Panc1 (cell line): ENCODE results near the gene FMN2. TPM values are rescaled to one million over a fixed set of nuclear protein-coding genes. Genes with fewer than 3 reads are reported as not detected.

Experiments
- ATAC-seq: fragments of 200-7000 bp; cut with Tn5 transposase; 2 replicates; pipeline ENCODE4 v1.9.1; 2020; ENCODE audit warnings: mild to moderate bottlenecking, moderate library complexity
- BruUV-seq: library from RNA; stranded (reverse); fragments of 400-500 nt; replicated peaks from 2 replicates; lab custom pipeline; 2021; lab: Mats Ljungman, UMichigan
- CTCF ChIA-PET: fragments of 300-600 bp; sonication (Branson Sonifier 250); formaldehyde crosslinking; loops from one replicate; lab custom pipeline; 2022; ENCODE audit warnings: antibody characterized with exemption; lab: Charles Lee
- POLR2A ChIA-PET: fragments of 300-600 bp; sonication (Branson Sonifier 250); formaldehyde crosslinking; loops from one replicate; lab custom pipeline; 2022; ENCODE audit warnings: antibody characterized with exemption; lab: Charles Lee
- DNase-seq: peaks from one replicate; pipeline ENCODE4 v3.0.0-alpha.2; 2010; ENCODE audit warnings: low read depth, low spot score
- H3K27ac ChIP-seq: 2 replicates; pipeline ENCODE4 v1.5.1; 2011; ENCODE audit warnings: mild to moderate bottlenecking, low read length, inconsistent platforms
- H3K27me3 ChIP-seq: fragments of 200-500 bp; sonication (Bioruptor generic); 2 replicates; pipeline ENCODE4 v1.6.0; 2014; ENCODE audit warnings: low read length, inconsistent platforms; ENCODE audit not compliant: control insufficient read depth, insufficient read depth
- H3K36me3 ChIP-seq: fragments of 200-500 bp; sonication (Bioruptor generic); 2 replicates; pipeline ENCODE4 v1.5.1; 2014; ENCODE audit warnings: inconsistent platforms, mild to moderate bottlenecking, low read length, moderate library complexity; ENCODE audit not compliant: control insufficient read depth, insufficient read depth
- H3K4me1 ChIP-seq: 2 replicates; pipeline ENCODE4 v1.5.1; 2011; ENCODE audit warnings: inconsistent platforms, mild to moderate bottlenecking, low read length, moderate library complexity; ENCODE audit not compliant: control insufficient read depth, insufficient read depth
- H3K4me3 ChIP-seq, 2 experiments: 2 replicates each; pipeline ENCODE4 v1.5.1; 2011 to 2012; ENCODE audit warnings: low read depth in 2 of 2, low read length in 2 of 2, mild to moderate bottlenecking in 2 of 2, inconsistent platforms in 1 of 2, moderate library complexity in 1 of 2
- H3K9me3 ChIP-seq: fragments of 200-500 bp; sonication (Bioruptor generic); 2 replicates; pipeline ENCODE4 v1.5.1; 2014; ENCODE audit warnings: low read depth, mild to moderate bottlenecking, inconsistent platforms, low read length, moderate library complexity; ENCODE audit not compliant: control insufficient read depth, insufficient read depth
- POLR2AphosphoS5 ChIP-seq: IDR thresholded peaks from 2 replicates; pipeline ENCODE4 v1.6.1; 2012; ENCODE audit warnings: mild to moderate bottlenecking, low read depth, low read length, moderate library complexity
- SIN3A ChIP-seq: IDR thresholded peaks from 2 replicates; pipeline ENCODE4 v1.6.1; 2012; ENCODE audit warnings: low read depth, mild to moderate bottlenecking, low read length, moderate library complexity, borderline replicate concordance; ENCODE audit not compliant: insufficient read depth
- TCF7L2 ChIP-seq: IDR thresholded peaks from 2 replicates; pipeline ENCODE4 v1.6.1; 2011; ENCODE audit warnings: mild to moderate bottlenecking, low read depth, low read length, inconsistent platforms
- in situ Hi-C: cut with HindIII; loops from 2 replicates; pipeline ENCODE4 v1.10.0; 2016; ENCODE audit warnings: low sequenced_read_pairs, low pct_unique_long_range_greater_than_20kb
- intact Hi-C: fragments of 100-400 bp; cut with micrococcal nuclease; formaldehyde crosslinking; loops from one replicate; pipeline ENCODE4 v1.10.0; 2022; ENCODE audit not compliant: unreplicated experiment
- total RNA-seq: library from RNA; stranded (reverse); gene quantifications from one replicate; pipeline ENCODE4 v1.2.1, GENCODE V29; 2021; ENCODE audit not compliant: unreplicated experiment
- TF ChIP-seq, protein P1 (sequence below): fragments of 450-650 bp; IDR thresholded peaks from 2 replicates; pipeline ENCODE4 v1.5.1; 2017; ENCODE audit warnings: mild to moderate bottlenecking
- TF ChIP-seq, protein P2 (sequence below), 2 experiments: IDR thresholded peaks; 2 replicates each; pipeline ENCODE4 v1.6.1; 2011 to 2012; ENCODE audit warnings: low read depth in 2 of 2, control low read depth in 1 of 2, low read length in 1 of 2, mild to moderate bottlenecking in 1 of 2, moderate library complexity in 1 of 2; ENCODE audit not compliant: insufficient read depth in 1 of 2

Gene FMN2
- total RNA-seq, 1 experiment from 2014 or later, result 1.9 TPM

DNA sequence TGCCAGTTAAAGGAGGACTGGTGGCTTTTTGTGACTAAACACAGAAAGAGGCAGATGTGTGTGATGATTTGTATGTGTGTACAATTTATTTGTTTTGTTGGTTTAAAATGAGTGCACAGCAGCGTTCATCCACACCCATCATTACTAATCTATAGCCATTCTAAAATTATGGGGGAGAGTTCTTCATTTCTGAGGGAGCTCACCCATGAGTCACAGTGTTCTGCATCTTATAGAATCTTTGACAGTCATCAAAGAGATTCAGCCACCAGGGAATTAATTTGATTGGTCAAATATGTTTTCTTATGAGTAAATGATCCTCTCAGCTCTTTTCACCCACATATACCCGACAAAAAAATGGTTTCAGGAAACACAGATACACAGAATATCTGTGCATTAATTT, 372.4 kb downstream of the FMN2 start:
- Histone ChIP-seq H3K36me3 (no peaks in the 10 kb centered on the region), H3K9me3 (no peaks in the 10 kb centered on the region), H3K27ac (no peak overlapping the region), H3K4me1 (no peaks in the 10 kb centered on the region), H3K4me3 (no peak overlapping the region), H3K27me3 (no peaks in the 10 kb centered on the region)
- no peak for ATAC-seq
- DNase-seq, result no peak
- ChIA-PET POLR2A (no interaction called here), CTCF (no interaction called here)
- intact Hi-C loops, result no loop called here
- BruUV-seq, result no TSS peak
- TF ChIP-seq POLR2AphosphoS5, result no peak
- no peak for TF ChIP-seq SIN3A
- TF ChIP-seq, protein P1, sequence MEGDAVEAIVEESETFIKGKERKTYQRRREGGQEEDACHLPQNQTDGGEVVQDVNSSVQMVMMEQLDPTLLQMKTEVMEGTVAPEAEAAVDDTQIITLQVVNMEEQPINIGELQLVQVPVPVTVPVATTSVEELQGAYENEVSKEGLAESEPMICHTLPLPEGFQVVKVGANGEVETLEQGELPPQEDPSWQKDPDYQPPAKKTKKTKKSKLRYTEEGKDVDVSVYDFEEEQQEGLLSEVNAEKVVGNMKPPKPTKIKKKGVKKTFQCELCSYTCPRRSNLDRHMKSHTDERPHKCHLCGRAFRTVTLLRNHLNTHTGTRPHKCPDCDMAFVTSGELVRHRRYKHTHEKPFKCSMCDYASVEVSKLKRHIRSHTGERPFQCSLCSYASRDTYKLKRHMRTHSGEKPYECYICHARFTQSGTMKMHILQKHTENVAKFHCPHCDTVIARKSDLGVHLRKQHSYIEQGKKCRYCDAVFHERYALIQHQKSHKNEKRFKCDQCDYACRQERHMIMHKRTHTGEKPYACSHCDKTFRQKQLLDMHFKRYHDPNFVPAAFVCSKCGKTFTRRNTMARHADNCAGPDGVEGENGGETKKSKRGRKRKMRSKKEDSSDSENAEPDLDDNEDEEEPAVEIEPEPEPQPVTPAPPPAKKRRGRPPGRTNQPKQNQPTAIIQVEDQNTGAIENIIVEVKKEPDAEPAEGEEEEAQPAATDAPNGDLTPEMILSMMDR, result no peak
- TF ChIP-seq, protein P2, sequence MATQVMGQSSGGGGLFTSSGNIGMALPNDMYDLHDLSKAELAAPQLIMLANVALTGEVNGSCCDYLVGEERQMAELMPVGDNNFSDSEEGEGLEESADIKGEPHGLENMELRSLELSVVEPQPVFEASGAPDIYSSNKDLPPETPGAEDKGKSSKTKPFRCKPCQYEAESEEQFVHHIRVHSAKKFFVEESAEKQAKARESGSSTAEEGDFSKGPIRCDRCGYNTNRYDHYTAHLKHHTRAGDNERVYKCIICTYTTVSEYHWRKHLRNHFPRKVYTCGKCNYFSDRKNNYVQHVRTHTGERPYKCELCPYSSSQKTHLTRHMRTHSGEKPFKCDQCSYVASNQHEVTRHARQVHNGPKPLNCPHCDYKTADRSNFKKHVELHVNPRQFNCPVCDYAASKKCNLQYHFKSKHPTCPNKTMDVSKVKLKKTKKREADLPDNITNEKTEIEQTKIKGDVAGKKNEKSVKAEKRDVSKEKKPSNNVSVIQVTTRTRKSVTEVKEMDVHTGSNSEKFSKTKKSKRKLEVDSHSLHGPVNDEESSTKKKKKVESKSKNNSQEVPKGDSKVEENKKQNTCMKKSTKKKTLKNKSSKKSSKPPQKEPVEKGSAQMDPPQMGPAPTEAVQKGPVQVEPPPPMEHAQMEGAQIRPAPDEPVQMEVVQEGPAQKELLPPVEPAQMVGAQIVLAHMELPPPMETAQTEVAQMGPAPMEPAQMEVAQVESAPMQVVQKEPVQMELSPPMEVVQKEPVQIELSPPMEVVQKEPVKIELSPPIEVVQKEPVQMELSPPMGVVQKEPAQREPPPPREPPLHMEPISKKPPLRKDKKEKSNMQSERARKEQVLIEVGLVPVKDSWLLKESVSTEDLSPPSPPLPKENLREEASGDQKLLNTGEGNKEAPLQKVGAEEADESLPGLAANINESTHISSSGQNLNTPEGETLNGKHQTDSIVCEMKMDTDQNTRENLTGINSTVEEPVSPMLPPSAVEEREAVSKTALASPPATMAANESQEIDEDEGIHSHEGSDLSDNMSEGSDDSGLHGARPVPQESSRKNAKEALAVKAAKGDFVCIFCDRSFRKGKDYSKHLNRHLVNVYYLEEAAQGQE (IDR thresholded peaks at IDR 0.05; ENCODE audit: insufficient read depth in 1 of 2, low read depth in 2 of 2, low read length in 1 of 2), result no peak
- TF ChIP-seq TCF7L2, result no peak
- in situ Hi-C loops, result no loop called here

DNA sequence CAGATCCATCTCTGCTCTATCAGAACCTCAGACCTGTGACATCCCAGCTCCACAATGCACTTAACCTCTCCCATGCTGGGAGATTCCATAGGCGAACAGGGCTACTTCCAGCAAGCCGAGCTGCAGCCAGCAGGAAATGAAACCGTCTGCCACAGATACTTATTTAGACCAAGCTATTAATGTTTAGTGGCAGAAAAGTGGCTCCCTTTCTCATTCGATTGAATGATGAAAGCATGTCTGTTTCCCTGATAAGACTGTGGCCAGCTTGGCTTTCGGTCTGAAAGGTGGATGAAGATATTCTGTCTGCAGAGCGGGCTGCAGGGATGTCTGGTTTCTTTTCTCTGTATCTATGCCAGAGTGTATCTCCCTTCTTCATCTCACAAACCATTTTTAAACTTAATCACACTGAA, 373.9 kb downstream of the FMN2 start:
- BruUV-seq, result no TSS peak
- no peak for TF ChIP-seq TCF7L2
- TF ChIP-seq POLR2AphosphoS5, result no peak
- TF ChIP-seq, protein P2 (IDR thresholded peaks at IDR 0.05; ENCODE audit: insufficient read depth in 1 of 2, low read depth in 2 of 2, low read length in 1 of 2), result no peak
- TF ChIP-seq, protein P1, result no peak
- TF ChIP-seq SIN3A, result no peak
- no peak overlapping the region; a peak in 1 of 4 replicates for H3K4me3 ChIP-seq
- no peaks in the 10 kb centered on the region for H3K9me3 ChIP-seq
- ATAC-seq, result no peak
- H3K36me3 ChIP-seq, result no peaks in the 10 kb centered on the region
- intact Hi-C loops, result no loop called here
- H3K27me3 ChIP-seq, result no peaks in the 10 kb centered on the region
- ChIA-PET CTCF (interaction anchor here (0.6 kb wide), 1 partner anchor 482 kb away, joined by 4 read pairs; no protein-coding TSS in a partner anchor), POLR2A (no interaction called here)
- no peak for DNase-seq
- no peaks in the 10 kb centered on the region for H3K4me1 ChIP-seq
- no peak overlapping the region for H3K27ac ChIP-seq
- in situ Hi-C loops, result no loop called here
